ENCODE results near the gene TGM5. TPM values are rescaled to one million over a fixed set of nuclear protein-coding genes. Genes with fewer than 3 reads are reported as not detected.
"Not testable (repeated sequence)": the region's sequence is repeated elsewhere in the genome, so short reads cannot be mapped to it uniquely, and the experiment has no call there.

Gene TGM5
- total RNA-seq, 1 donor: not detected

DNA sequence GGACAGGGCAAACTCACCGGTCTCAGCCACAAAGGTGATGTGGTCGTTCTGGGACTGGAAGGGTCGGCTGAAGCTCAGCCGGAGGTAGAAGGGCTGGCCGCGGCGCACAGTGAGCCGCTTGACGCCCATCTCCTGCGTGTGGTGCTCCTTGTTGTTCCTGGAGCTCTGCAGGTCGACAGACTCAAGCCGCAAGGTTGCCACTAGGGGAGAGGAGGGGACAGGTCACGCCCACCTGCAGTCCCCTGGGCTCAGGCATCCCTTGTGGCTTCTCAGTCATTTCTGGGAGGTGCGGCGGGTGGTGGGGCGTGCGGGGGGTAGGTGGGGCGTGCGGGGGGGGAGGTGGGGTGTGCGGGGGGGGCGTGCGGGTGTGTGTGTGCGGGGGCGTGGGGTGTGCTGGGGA lies 26.7 kb upstream of the TGM5 start:
- no peaks in the 10 kb centered on the region for H3K9me3 ChIP-seq (ENCODE audit: low read depth, low read length)
- DNase-seq (ENCODE audit: insufficient read length, low spot score, missing footprints): no peak
- H3K27me3 ChIP-seq (ENCODE audit: insufficient read depth, low read length): peaks cover 51% of the 10 kb centered on the region
- H3K79me2 ChIP-seq (ENCODE audit: insufficient read depth, low read length): no peaks in the 10 kb centered on the region
- H3K36me3 ChIP-seq (ENCODE audit: insufficient read depth, low read length): no peaks in the 10 kb centered on the region
- TF ChIP-seq, protein P1, sequence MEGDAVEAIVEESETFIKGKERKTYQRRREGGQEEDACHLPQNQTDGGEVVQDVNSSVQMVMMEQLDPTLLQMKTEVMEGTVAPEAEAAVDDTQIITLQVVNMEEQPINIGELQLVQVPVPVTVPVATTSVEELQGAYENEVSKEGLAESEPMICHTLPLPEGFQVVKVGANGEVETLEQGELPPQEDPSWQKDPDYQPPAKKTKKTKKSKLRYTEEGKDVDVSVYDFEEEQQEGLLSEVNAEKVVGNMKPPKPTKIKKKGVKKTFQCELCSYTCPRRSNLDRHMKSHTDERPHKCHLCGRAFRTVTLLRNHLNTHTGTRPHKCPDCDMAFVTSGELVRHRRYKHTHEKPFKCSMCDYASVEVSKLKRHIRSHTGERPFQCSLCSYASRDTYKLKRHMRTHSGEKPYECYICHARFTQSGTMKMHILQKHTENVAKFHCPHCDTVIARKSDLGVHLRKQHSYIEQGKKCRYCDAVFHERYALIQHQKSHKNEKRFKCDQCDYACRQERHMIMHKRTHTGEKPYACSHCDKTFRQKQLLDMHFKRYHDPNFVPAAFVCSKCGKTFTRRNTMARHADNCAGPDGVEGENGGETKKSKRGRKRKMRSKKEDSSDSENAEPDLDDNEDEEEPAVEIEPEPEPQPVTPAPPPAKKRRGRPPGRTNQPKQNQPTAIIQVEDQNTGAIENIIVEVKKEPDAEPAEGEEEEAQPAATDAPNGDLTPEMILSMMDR (IDR thresholded peaks at IDR 0.05; ENCODE audit: extremely low read depth, low read depth, low read length): no peak
- no peaks in the 10 kb centered on the region for H3K4me1 ChIP-seq (ENCODE audit: insufficient read depth, low read length)
- H3K4me2 ChIP-seq (ENCODE audit: insufficient read depth, low read length): no peak overlapping the region
- H4K20me1 ChIP-seq (ENCODE audit: insufficient read depth, low read length): no peaks in the 10 kb centered on the region
- H3K4me3 ChIP-seq (ENCODE audit: insufficient read depth, low read length): no peak overlapping the region
- no peak overlapping the region for H3K27ac ChIP-seq (ENCODE audit: low read depth, low read length)
- H2AFZ ChIP-seq (ENCODE audit: low read length): no peak overlapping the region

- no peak overlapping the region for H2AFZ ChIP-seq (ENCODE audit: low read length)
- DNase-seq (ENCODE audit: insufficient read length, low spot score, missing footprints): no peak
- H3K4me3 ChIP-seq (ENCODE audit: insufficient read depth, low read length): no peak overlapping the region
- no peaks in the 10 kb centered on the region for H3K4me1 ChIP-seq (ENCODE audit: insufficient read depth, low read length)
- peaks cover 59% of the 10 kb centered on the region for H3K27me3 ChIP-seq (ENCODE audit: insufficient read depth, low read length)
- H3K4me2 ChIP-seq (ENCODE audit: insufficient read depth, low read length): no peak overlapping the region
- no peaks in the 10 kb centered on the region for H3K9me3 ChIP-seq (ENCODE audit: low read depth, low read length)
- TF ChIP-seq, protein P1 (IDR thresholded peaks at IDR 0.05; ENCODE audit: extremely low read depth, low read depth, low read length): no peak
- H3K36me3 ChIP-seq (ENCODE audit: insufficient read depth, low read length): no peaks in the 10 kb centered on the region
- H4K20me1 ChIP-seq (ENCODE audit: insufficient read depth, low read length): no peaks in the 10 kb centered on the region
- no peaks in the 10 kb centered on the region for H3K79me2 ChIP-seq (ENCODE audit: insufficient read depth, low read length)
- H3K27ac ChIP-seq (ENCODE audit: low read depth, low read length): no peak overlapping the region
Measured at GRCh38 chr15:43292375-43293078, 25.8 kb upstream of the TGM5 start.

GRCh38 chr15:43289656-43290055 lies 22.9 kb upstream of the TGM5 start:
- peaks cover 57% of the 10 kb centered on the region for H3K27me3 ChIP-seq (ENCODE audit: insufficient read depth, low read length)
- H3K9me3 ChIP-seq (ENCODE audit: low read depth, low read length); H2AFZ ChIP-seq (ENCODE audit: low read length); DNase-seq (ENCODE audit: insufficient read length, low spot score, missing footprints); H3K4me2 ChIP-seq (ENCODE audit: insufficient read depth, low read length); H4K20me1 ChIP-seq (ENCODE audit: insufficient read depth, low read length); H3K4me3 ChIP-seq (ENCODE audit: insufficient read depth, low read length); H3K36me3 ChIP-seq (ENCODE audit: insufficient read depth, low read length); H3K79me2 ChIP-seq (ENCODE audit: insufficient read depth, low read length); H3K4me1 ChIP-seq (ENCODE audit: insufficient read depth, low read length); H3K27ac ChIP-seq (ENCODE audit: low read depth, low read length): not testable (repeated sequence)

GRCh38 chr15:43287254-43287653 lies 20.5 kb upstream of the TGM5 start:
- no peaks in the 10 kb centered on the region for H4K20me1 ChIP-seq (ENCODE audit: insufficient read depth, low read length)
- no peak overlapping the region for H3K4me3 ChIP-seq (ENCODE audit: insufficient read depth, low read length)
- H3K36me3 ChIP-seq (ENCODE audit: insufficient read depth, low read length): no peaks in the 10 kb centered on the region
- no peak overlapping the region for H2AFZ ChIP-seq (ENCODE audit: low read length)
- TF ChIP-seq, protein P1 (IDR thresholded peaks at IDR 0.05; ENCODE audit: extremely low read depth, low read depth, low read length): no peak
- no peak overlapping the region for H3K4me2 ChIP-seq (ENCODE audit: insufficient read depth, low read length)
- H3K9me3 ChIP-seq (ENCODE audit: low read depth, low read length): no peaks in the 10 kb centered on the region
- no peaks in the 10 kb centered on the region for H3K79me2 ChIP-seq (ENCODE audit: insufficient read depth, low read length)
- no peak overlapping the region for H3K27ac ChIP-seq (ENCODE audit: low read depth, low read length)
- peaks cover 37% of the 10 kb centered on the region for H3K27me3 ChIP-seq (ENCODE audit: insufficient read depth, low read length)
- H3K4me1 ChIP-seq (ENCODE audit: insufficient read depth, low read length): no peaks in the 10 kb centered on the region
- DNase-seq (ENCODE audit: insufficient read length, low spot score, missing footprints): no peak
